Measurements from ENCODE around the gene PTGES2. TPM values are rescaled to one million over a fixed set of nuclear protein-coding genes. Genes with fewer than 3 reads are reported as not detected.
A peak's percentile ranks its signal among the peaks of the same experiment; 100 is the strongest.

The PTGES2 gene
- polyA plus RNA-seq, 1 donor from 2014 or later, result 55.9 TPM

DNA sequence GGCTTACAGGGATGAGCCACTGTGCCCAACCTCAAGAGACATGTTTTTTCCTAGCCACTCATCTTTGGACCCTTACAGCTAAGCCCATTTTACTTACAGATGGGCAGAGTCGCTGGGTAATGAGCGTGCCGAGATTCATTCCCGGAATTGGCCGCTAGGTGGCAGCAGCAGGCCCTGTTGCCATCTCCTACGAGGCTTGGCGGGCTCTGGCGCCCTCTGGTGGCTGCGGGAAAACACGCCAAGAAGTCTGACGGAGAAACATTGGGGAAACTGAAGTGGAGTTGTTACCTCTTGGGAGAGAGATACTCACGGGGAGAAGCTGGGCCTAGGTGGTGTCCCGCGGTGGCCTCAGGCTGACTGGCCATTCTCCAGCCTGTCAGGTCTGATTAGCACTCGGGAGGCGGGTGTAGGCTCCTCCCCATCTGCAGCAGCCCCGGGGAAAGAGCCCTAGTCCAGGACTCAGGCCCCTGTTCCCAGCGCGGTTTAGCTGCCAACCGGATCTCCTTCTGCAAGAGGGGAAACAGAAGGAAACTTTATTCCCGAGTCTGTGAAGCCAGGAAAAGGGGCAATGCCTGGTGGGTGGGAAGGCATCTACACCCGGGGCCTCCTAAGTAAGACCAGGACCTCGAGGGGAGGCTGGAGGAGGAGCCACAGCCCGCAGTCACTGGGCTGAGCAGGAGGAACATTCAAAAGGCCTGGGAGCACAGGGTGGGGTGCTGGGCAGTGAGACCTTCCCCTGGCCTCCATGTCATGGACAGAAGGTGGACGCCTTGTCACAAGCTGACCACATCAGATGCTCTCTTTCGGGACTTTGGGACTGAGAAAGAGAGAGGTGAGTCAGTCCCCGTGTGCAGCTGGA lies 9.7 kb downstream of the PTGES2 start:
- Histone ChIP-seq H3K9ac (ENCODE audit: low read length) (peak overlapping the region; percentile 6), H3K27me3 (ENCODE audit: insufficient read depth, low read depth, low read length) (no peaks in the 10 kb centered on the region), H3K27ac (ENCODE audit: low read length) (no peak overlapping the region), H3K9me2 (ENCODE audit: insufficient read depth, low read length) (no peaks in the 10 kb centered on the region), H3K79me2 (replicated peaks; ENCODE audit: insufficient read depth, low read length) (no peaks in the 10 kb centered on the region), H3K9me3 (ENCODE audit: low read length) (no peaks in the 10 kb centered on the region), H3K4me2 (ENCODE audit: low read length) (no peak overlapping the region), H3K36me3 (ENCODE audit: insufficient read depth, low read length) (no peaks in the 10 kb centered on the region), H2AFZ (ENCODE audit: low read depth, low read length) (no peak overlapping the region), H4K20me1 (ENCODE audit: insufficient read depth) (no peaks in the 10 kb centered on the region), H3F3A (ENCODE audit: insufficient read depth, low read length, poor library complexity, severe bottlenecking) (no peaks in the 10 kb centered on the region), H3K4me3 (ENCODE audit: low read length) (no peak overlapping the region)
- TF ChIP-seq, protein P1, sequence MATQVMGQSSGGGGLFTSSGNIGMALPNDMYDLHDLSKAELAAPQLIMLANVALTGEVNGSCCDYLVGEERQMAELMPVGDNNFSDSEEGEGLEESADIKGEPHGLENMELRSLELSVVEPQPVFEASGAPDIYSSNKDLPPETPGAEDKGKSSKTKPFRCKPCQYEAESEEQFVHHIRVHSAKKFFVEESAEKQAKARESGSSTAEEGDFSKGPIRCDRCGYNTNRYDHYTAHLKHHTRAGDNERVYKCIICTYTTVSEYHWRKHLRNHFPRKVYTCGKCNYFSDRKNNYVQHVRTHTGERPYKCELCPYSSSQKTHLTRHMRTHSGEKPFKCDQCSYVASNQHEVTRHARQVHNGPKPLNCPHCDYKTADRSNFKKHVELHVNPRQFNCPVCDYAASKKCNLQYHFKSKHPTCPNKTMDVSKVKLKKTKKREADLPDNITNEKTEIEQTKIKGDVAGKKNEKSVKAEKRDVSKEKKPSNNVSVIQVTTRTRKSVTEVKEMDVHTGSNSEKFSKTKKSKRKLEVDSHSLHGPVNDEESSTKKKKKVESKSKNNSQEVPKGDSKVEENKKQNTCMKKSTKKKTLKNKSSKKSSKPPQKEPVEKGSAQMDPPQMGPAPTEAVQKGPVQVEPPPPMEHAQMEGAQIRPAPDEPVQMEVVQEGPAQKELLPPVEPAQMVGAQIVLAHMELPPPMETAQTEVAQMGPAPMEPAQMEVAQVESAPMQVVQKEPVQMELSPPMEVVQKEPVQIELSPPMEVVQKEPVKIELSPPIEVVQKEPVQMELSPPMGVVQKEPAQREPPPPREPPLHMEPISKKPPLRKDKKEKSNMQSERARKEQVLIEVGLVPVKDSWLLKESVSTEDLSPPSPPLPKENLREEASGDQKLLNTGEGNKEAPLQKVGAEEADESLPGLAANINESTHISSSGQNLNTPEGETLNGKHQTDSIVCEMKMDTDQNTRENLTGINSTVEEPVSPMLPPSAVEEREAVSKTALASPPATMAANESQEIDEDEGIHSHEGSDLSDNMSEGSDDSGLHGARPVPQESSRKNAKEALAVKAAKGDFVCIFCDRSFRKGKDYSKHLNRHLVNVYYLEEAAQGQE (IDR thresholded peaks at IDR 0.05; ENCODE audit: borderline replicate concordance), result no peak
- TF ChIP-seq TAF1 (IDR thresholded peaks at IDR 0.05; ENCODE audit: low read depth), result no peak
- TF ChIP-seq EZH2 (IDR thresholded peaks at IDR 0.05; ENCODE audit: borderline replicate concordance, insufficient read depth, low read length, poor library complexity, severe bottlenecking), result no peak
- TF ChIP-seq MXI1 (conservative IDR thresholded peaks at IDR 0.05; ENCODE audit: poor library complexity, severe bottlenecking), result no peak
- TF ChIP-seq RAD21 (conservative IDR thresholded peaks at IDR 0.05), result peak; percentile 97
- TF ChIP-seq, protein P2, sequence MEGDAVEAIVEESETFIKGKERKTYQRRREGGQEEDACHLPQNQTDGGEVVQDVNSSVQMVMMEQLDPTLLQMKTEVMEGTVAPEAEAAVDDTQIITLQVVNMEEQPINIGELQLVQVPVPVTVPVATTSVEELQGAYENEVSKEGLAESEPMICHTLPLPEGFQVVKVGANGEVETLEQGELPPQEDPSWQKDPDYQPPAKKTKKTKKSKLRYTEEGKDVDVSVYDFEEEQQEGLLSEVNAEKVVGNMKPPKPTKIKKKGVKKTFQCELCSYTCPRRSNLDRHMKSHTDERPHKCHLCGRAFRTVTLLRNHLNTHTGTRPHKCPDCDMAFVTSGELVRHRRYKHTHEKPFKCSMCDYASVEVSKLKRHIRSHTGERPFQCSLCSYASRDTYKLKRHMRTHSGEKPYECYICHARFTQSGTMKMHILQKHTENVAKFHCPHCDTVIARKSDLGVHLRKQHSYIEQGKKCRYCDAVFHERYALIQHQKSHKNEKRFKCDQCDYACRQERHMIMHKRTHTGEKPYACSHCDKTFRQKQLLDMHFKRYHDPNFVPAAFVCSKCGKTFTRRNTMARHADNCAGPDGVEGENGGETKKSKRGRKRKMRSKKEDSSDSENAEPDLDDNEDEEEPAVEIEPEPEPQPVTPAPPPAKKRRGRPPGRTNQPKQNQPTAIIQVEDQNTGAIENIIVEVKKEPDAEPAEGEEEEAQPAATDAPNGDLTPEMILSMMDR (IDR thresholded peaks at IDR 0.05; ENCODE audit: poor library complexity, severe bottlenecking), result peak; percentile 100
- TF ChIP-seq SMC3 (conservative IDR thresholded peaks at IDR 0.05; ENCODE audit: poor library complexity), result peak; percentile 97
- TF ChIP-seq POLR2AphosphoS5 (IDR thresholded peaks at IDR 0.05), result no peak
- TF ChIP-seq EP300 (conservative IDR thresholded peaks at IDR 0.05; ENCODE audit: poor library complexity, severe bottlenecking), result no peak

DNA sequence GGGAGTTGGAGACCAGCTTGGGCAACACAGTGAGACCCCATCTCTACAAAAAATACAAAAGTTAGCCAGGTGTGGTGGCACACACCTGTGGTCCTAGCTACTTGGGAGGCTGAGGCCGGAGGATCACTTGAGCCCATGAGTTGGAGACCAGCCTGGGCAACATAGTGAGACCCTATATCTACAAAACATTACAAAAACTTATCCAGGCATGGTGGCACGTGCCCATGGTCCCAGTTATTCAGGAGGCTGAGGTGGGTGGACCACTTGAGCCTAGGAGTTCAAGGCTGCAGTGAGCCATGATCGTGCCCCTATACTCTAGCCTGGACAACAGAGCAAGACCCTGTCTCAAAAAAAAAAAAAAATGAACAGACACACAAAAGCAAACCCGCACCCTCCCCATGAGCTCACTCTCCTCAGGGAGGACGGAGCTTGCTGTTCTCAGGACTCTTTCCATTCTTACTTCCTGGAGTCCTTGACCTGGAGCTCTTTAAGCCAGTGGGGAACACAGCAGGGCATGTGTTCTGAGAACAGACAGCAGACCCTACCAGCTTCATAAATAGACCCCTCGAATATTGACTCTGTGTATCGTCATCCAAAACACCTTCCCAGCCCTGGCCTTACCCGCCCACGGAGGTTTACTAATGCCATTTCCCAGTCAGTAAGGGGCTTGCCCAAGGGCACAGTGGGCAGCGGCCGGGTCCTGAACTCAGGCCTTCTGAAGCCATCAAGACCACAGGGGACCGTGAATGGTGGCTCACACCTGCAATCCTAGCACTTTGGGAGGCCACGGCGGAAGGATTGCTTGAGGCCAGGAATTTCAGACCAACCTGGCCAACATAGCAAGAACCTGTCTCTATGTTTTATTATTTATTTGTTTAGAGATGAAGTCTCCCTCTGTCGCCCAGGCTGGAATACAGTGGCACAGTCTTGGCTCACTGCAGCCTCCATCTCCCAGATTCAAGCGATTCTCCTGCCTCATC lies 11.1 kb downstream of the PTGES2 start:
- Histone ChIP-seq H3K27me3 (ENCODE audit: insufficient read depth, low read depth, low read length) (no peaks in the 10 kb centered on the region), H3K4me3 (ENCODE audit: low read length) (no peak overlapping the region), H3K9me2 (ENCODE audit: insufficient read depth, low read length) (no peaks in the 10 kb centered on the region), H3K4me2 (ENCODE audit: low read length) (no peak overlapping the region), H2AFZ (ENCODE audit: low read depth, low read length) (no peak overlapping the region), H3K36me3 (ENCODE audit: insufficient read depth, low read length) (no peaks in the 10 kb centered on the region), H3K27ac (ENCODE audit: low read length) (no peak overlapping the region), H3F3A (ENCODE audit: insufficient read depth, low read length, poor library complexity, severe bottlenecking) (no peaks in the 10 kb centered on the region), H3K9ac (ENCODE audit: low read length) (no peak overlapping the region), H4K20me1 (ENCODE audit: insufficient read depth) (no peaks in the 10 kb centered on the region), H3K9me3 (ENCODE audit: low read length) (no peaks in the 10 kb centered on the region), H3K79me2 (replicated peaks; ENCODE audit: insufficient read depth, low read length) (no peaks in the 10 kb centered on the region)
- TF ChIP-seq, protein P1 (IDR thresholded peaks at IDR 0.05; ENCODE audit: borderline replicate concordance), result no peak
- TF ChIP-seq SMC3 (conservative IDR thresholded peaks at IDR 0.05; ENCODE audit: poor library complexity) (no peak), EP300 (conservative IDR thresholded peaks at IDR 0.05; ENCODE audit: poor library complexity, severe bottlenecking) (no peak), POLR2AphosphoS5 (IDR thresholded peaks at IDR 0.05) (no peak), MXI1 (conservative IDR thresholded peaks at IDR 0.05; ENCODE audit: poor library complexity, severe bottlenecking) (no peak), EZH2 (IDR thresholded peaks at IDR 0.05; ENCODE audit: borderline replicate concordance, insufficient read depth, low read length, poor library complexity, severe bottlenecking) (no peak), RAD21 (conservative IDR thresholded peaks at IDR 0.05) (no peak), TAF1 (IDR thresholded peaks at IDR 0.05; ENCODE audit: low read depth) (no peak)
- TF ChIP-seq, protein P2 (IDR thresholded peaks at IDR 0.05; ENCODE audit: poor library complexity, severe bottlenecking), result no peak

All from neural cell (in vitro differentiated cells).